DND-41 (cell line): ENCODE results near the gene PFDN1.

Experiments
- CTCF ChIP-seq: IDR thresholded peaks from 2 replicates; pipeline ENCODE4 v1.5.1; 2012; ENCODE audit warnings: borderline replicate concordance, low read length, moderate library complexity, mild to moderate bottlenecking; ENCODE audit not compliant: poor library complexity, severe bottlenecking; ENCODE audit errors: extremely low read depth
- EZH2 ChIP-seq: IDR thresholded peaks from 3 replicates; pipeline ENCODE4 v1.6.1; 2012; ENCODE audit warnings: borderline replicate concordance, low read depth, mild to moderate bottlenecking, moderate library complexity, low read length, inconsistent platforms; ENCODE audit not compliant: severe bottlenecking

- TF ChIP-seq CTCF (no peak), EZH2 (no peak)
These were observed 95.5 kb downstream of the PFDN1 start for GRCh38 chr5:140207250-140207964.
